ENCODE measurements around the gene PTGDR. TPM values are rescaled to one million over a fixed set of nuclear protein-coding genes. Genes with fewer than 3 reads are reported as not detected.

PTGDR gene
- total and polyA plus RNA-seq, 2 experiments from 2014 or later = 0.06 TPM; not detected in 1

- TF ChIP-seq REST (IDR thresholded peaks at IDR 0.05; ENCODE audit: unreplicated experiment) = no peak
Observed at GRCh38 chr14:52305014-52305413, 37.5 kb downstream of the PTGDR start (continued).

- no peaks in the 10 kb centered on the region for H3F3A ChIP-seq (replicated peaks; ENCODE audit: low read depth)
- Mint-ChIP-seq H3K36me3 (ENCODE audit: low read depth) (no peaks in the 10 kb centered on the region), H3K27me3 (ENCODE audit: insufficient read depth, low read depth, poor library complexity) (peaks cover 2% of the 10 kb centered on the region), H3K9me3 (no peaks in the 10 kb centered on the region), H3K27ac (no peak overlapping the region), H3K4me1 (peaks cover 5% of the 10 kb centered on the region; the same call in 2 of the 3 replicates), H3K4me3 (no peak overlapping the region)
- H3K79me2 ChIP-seq (replicated peaks; ENCODE audit: insufficient read depth) = no peaks in the 10 kb centered on the region
- no peak overlapping the region for H3K27ac ChIP-seq (ENCODE audit: low read depth)
- H3K4me1 ChIP-seq (ENCODE audit: insufficient read depth) = no peaks in the 10 kb centered on the region
- H3K9me2 ChIP-seq (ENCODE audit: insufficient read depth) = no peaks in the 10 kb centered on the region
- DNase-seq (ENCODE audit: low spot score) (no peak), ATAC-seq (no peak)
- H3K4me2 ChIP-seq = no peak overlapping the region
- no peaks in the 10 kb centered on the region for H4K20me1 ChIP-seq (replicated peaks; ENCODE audit: insufficient read depth)
- no peak overlapping the region for H2AFZ ChIP-seq
- H3K36me3 ChIP-seq (ENCODE audit: insufficient read depth) = no peaks in the 10 kb centered on the region
- H3K4me3 ChIP-seq = no peak overlapping the region
- peaks cover 8% of the 10 kb centered on the region for H3K27me3 ChIP-seq (ENCODE audit: insufficient read depth)
- no peak for TF ChIP-seq ETS1 (IDR thresholded peaks at IDR 0.05)
- TF ChIP-seq POLR2AphosphoS5 (IDR thresholded peaks at IDR 0.05; ENCODE audit: low read depth) = no peak
- no peak for TF ChIP-seq ZNF114 (CRISPR knock-in tag; IDR thresholded peaks at IDR 0.05)
- no peak for TF ChIP-seq REST (IDR thresholded peaks at IDR 0.05; ENCODE audit: unreplicated experiment)
Observed at GRCh38 chr14:52307376-52307775, 39.9 kb downstream of the PTGDR start.

GRCh38 chr14:52307905-52308304 lies 40.4 kb downstream of the PTGDR start:
- Histone ChIP-seq H3K27me3 (ENCODE audit: insufficient read depth) (peaks cover 13% of the 10 kb centered on the region), H3K79me2 (replicated peaks; ENCODE audit: insufficient read depth) (no peaks in the 10 kb centered on the region), H3K27ac (ENCODE audit: low read depth) (no peak overlapping the region), H3K4me2 (no peak overlapping the region), H3K36me3 (ENCODE audit: insufficient read depth) (no peaks in the 10 kb centered on the region), H3K4me3 (no peak overlapping the region), H2AFZ (no peak overlapping the region), H4K20me1 (replicated peaks; ENCODE audit: insufficient read depth) (no peaks in the 10 kb centered on the region), H3K9me2 (ENCODE audit: insufficient read depth) (no peaks in the 10 kb centered on the region), H3K4me1 (ENCODE audit: insufficient read depth) (no peaks in the 10 kb centered on the region), H3F3A (replicated peaks; ENCODE audit: low read depth) (no peaks in the 10 kb centered on the region)
- H3K9me3 Mint-ChIP-seq = no peaks in the 10 kb centered on the region
- peaks cover 5% of the 10 kb centered on the region for H3K27me3 Mint-ChIP-seq (ENCODE audit: insufficient read depth, low read depth, poor library complexity)
- no peak for ATAC-seq
- DNase-seq (ENCODE audit: low spot score) = no peak
- H3K4me1 Mint-ChIP-seq = peaks cover 6% of the 10 kb centered on the region; the same call in 2 of the 3 replicates
- H3K27ac Mint-ChIP-seq = no peak overlapping the region
- H3K4me3 Mint-ChIP-seq = no peak overlapping the region
- H3K36me3 Mint-ChIP-seq (ENCODE audit: low read depth) = no peaks in the 10 kb centered on the region
- TF ChIP-seq CTCF (conservative IDR thresholded peaks at IDR 0.05; ENCODE audit: low read depth in 2 of 2) (no peak), NANOG (IDR thresholded peaks at IDR 0.05; ENCODE audit: borderline replicate concordance) (no peak), CREB1 (CRISPR knock-in tag; IDR thresholded peaks at IDR 0.05; ENCODE audit: low read depth) (no peak), EZH2 (IDR thresholded peaks at IDR 0.05; ENCODE audit: low read depth, unreplicated experiment) (no peak), STAT1 (IDR thresholded peaks at IDR 0.05; ENCODE audit: unreplicated experiment) (no peak), JUNB (IDR thresholded peaks at IDR 0.05; ENCODE audit: unreplicated experiment) (no peak), POLR2AphosphoS5 (IDR thresholded peaks at IDR 0.05; ENCODE audit: low read depth) (no peak), EZH2phosphoT487 (IDR thresholded peaks at IDR 0.05; ENCODE audit: unreplicated experiment) (no peak), ZNF331 (CRISPR knock-in tag; IDR thresholded peaks at IDR 0.05; ENCODE audit: low read depth) (no peak)

Data from GM23338 (cell line).